GM18861 (cell line): ENCODE measurements around the gene PNPLA7.

Experiments
- ATAC-seq: cut with Tn5 transposase; IDR thresholded peaks from one replicate; pipeline ENCODE4 v1.9.1; 2021; ENCODE audit not compliant: unreplicated experiment

The PNPLA7 gene

DNA sequence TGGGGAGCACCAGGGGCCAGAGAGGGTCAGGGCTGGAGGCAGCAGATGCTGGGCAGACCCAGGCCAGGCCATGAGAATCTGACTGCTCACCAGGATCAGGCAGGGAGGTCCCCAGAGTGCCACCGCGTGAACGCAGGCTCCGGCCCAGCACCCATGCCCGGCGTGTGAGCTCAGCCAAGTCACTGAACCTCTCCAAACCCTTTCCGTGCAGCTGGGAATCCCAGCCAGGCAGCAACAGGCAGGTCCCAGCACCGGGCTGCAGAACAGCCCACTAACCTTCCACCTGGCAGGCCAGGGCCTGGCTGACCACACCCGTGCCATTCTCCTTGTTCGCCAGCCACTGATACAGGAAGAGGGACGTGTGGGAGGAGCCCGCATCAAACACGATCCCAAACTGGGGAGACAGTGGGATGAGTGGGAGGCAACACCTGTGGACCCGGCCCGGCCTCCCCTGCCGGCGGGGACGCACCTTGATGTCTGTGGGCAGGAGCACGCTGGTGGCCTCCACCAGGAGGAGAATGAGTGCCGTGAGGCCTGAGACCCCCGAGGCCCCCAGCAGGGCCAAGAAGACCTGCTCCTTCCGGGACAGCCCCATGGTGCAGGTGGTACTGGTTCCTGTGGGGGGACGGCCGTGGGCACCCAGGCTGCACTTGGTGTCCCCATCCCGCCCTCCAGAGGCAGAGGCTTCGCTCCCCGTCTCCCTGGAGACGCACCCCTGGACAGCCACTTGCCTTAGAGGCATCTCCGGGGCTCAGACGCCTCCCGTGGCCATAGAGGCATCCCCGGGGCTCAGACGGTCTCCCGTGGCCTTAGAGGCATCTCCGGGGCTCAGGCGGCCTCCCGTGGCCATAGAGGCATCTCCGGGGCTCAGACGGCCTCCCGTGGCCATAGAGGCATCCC lies 112.3 kb downstream of the PNPLA7 start:
- no peak for ATAC-seq

DNA sequence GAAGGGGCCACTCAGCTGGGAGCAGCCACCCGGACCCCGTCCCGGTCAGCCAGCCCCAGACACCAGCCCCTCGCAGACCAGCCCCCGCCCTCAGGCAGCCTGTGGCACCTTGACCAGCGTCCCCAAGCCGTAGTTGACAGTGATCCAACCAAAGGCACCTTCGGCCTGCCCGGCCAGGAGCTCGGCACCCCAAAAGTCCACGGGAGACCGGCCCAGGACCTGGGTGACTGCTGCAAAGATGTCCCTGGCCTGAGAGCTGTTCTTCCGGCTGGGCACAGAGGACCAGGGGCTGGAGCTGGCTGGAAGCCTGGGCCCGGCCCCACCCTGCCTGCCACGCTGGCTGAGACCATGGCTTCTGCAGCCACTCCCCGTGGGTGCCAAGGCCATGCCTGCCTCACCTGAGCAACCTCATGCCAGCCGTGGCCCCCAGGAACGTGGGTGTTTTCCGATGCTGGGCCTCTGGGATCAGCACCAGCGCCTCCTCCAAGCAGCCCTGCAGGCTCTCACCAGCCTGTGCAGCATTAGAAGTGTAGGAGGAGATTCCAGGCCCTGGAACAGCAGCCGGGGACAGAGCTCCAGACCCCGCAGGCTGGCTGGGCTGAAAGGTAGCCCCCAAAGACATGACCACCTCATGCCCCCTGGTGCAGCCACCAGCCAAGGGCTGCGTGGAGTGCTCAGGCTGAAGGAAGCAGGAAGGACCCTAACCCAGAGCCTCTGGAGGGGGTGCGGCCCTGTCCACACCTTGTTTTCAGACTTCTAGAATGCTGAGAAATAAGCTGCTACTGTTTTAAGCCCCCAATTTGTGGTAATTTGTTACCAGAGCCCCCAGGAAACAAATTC lies 113.2 kb downstream of the PNPLA7 start:
- ATAC-seq: no peak

DNA sequence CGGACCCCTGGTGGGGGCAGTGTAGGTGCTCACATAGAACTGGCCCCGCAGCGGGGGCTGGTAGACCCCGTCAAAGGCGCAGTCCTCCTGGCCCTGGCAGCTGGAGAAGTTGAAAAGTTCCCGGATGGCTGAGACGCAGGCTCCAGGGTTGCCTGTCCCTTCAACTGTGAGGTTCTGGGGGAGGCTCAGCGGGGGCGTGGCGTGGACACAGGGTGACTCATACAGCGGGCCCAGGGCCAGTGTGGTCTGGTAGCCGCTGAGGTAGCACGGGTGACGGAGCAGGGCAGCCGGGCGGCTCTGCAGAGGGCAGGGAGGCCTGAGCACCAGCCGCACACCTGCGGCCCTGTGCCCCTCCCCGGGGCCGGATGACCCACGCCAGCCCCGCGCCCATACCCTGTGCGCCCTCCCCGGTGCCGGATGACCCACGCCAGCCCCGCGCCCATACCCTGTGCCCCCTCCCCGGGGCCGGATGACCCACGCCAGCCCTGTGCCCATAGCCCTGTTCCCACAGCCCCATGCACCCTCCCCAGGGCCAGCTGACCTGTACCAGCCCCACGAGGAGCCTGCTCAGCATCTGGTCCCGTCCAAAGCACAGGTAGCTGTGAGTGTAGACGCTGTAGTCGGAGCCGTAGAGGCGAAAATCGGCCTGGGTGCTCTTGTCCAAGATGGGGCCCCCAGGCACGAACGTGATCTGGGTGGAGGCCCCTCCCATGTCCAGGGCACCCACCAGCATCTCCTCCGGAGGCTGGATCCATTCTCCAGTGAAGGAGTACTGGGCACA lies 114.0 kb downstream of the PNPLA7 start:
- no peak for ATAC-seq

DNA sequence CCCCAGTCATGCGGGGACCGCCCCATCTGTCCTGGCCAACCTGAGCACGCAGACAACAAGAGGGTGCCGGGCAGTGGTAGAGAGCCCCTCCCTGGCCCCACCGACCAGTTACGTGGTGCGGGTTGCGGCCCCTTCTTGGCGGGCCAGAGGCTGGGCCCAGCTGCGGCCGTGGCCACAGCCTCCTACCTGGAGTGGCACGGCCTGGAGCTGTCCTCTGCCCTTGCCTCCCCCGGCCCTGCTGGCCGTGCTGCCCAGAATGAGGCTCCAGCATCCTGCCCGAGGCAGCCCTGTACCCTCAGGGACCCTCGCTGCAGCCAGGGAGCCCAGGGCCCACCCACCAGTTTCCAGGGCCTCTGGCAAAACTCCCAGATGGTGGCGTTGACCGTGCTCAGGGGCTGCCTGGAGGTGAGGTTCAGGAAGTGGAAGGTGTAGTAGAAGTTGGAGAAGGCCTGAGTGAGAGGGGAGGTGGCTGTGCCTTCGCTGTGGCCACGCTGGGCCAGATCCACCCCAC lies 114.8 kb downstream of the PNPLA7 start:
- ATAC-seq: no peak

DNA sequence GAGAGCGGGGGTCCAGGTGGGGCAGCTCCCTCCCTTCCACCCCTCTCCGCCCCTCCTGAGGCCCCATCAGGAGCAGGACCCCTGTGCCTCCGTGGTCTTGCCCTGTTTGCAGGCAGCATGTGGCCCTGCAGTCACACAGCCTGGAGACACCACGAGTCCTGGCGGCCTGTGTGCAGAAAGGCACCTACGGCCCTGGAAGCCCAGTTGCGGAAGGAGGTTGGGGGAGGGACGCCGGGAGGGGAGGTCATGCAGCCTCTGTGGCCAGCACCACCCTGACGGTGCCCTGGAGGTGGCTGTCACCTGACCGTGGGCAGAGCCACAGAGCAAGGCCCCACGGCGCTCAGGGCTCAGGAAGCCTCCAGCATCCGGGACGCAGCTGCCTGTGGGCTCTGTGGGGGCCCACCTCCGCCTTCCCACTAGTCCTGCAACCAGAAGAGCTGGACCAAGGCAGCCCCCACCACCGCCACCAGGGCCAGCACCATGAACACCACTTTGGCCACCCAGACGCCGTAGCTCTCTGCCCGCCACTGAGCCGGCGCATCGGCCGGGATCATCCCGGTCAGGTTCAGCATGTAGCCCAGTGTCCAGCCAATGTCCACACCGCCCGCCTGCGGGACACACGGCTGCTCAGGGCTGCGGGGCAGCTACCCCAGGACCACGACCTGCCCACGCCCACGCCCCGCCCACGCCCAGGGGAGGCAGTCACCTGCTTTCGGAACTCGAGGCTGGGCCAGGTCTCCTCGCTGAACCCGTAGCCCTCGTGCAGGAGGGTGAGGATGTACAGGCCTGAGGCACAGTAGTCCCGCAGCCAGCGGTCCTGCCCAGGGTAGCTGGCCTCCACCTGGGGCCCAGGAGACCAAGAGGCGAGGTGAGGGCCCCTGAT lies 115.5 kb downstream of the PNPLA7 start:
- ATAC-seq: no peak

DNA sequence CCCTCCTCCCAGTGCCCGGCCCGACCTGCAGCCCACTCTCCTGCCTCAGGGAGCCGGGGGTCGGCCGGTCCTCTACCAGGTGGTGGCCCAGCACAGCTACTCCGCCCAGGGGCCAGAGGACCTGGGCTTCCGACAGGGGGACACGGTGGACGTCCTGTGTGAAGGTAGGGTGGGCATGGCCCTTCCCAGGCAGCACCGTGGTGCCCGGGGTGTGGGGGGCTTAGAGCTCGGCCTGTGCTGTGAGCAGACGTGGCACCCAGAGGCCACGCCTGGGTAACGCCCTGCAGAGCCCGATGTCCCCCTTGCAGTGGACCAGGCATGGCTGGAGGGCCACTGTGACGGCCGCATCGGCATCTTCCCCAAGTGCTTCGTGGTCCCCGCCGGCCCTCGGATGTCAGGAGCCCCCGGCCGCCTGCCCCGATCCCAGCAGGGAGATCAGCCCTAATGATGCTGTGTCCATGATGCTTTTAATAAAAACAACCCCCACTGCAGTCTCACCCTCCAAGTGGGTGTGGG lies 116.2 kb downstream of the PNPLA7 start:
- ATAC-seq: no peak

DNA sequence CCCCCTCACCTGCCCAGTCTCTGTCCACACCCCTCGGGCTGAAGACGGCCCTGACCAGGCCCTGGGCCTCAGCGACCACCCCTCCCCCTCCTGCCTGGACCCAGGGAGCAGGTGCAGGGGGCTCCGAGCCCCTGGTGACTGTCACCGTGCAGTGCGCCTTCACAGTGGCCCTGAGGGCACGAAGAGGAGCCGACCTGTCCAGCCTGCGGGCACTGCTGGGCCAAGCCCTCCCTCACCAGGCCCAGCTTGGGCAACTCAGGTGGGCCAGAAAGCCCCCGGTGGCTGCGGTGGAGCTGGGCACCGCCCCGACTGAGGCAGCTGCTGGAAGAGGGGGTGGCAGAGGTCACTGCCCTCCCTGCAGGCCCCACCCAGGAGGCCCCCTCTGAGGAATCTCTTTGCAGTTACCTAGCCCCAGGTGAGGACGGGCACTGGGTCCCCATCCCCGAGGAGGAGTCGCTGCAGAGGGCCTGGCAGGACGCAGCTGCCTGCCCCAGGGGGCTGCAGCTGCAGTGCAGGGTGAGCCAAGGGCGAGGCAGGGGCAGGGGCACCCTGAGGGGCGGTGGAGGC lies 116.8 kb downstream of the PNPLA7 start:
- ATAC-seq: no peak

DNA sequence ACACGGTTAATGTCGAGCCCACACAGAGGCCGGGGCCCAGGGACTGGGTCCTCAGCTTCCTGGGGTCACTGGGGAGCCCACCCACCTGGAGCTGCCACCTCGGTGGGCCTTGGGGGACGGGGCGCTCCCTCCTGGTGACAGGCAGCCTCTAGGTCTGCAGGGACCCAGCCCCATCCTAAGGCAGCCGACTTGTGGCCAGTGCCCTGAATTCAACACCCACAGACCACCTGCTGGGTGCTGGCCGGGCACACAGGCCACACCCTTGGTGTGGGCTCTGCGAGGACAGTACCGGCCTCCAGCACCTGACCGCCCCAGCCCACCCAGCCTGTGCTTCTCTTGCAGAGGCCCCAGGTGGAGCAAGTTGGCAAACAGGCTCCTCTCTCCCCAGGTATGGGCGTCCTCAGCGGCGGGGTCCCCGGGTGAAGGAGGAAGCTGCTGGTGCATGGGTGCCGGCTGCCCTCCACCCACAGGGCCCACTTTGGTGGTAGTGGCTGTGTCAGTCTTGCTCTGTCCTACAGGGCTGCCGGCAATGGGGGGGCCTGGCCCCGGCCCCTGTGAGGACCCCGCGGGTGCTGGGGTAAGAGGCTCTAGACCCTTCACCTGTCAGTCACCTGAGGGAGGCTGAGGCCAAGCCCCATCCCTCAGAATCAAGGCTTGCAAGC lies 117.4 kb downstream of the PNPLA7 start:
- no peak for ATAC-seq

DNA sequence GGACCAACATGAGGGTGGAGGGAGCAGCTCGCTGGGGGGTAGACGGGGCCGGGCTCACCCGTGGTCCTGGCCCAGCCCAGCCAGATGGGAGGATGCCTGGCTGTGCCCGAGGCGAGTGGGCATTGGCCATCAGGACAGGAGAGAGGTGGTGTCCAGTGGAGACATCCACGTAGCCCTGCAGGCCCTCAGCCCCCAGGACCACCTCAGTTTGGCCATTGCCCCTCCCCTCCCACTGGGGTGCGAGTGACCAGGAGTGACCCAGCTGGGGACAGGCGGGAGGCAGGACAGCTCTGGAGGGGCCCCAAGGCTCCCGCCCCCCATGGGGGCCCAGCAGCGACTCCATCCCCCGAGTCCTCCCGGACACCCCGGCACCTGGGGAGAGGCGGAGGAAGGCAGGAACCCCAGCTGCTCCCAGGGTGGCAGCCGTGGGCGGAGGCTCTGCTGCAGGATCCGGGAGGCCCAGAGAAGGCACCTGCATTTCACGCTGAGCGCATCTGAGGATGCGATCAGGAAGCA lies 118.7 kb downstream of the PNPLA7 start:
- no peak for ATAC-seq

DNA sequence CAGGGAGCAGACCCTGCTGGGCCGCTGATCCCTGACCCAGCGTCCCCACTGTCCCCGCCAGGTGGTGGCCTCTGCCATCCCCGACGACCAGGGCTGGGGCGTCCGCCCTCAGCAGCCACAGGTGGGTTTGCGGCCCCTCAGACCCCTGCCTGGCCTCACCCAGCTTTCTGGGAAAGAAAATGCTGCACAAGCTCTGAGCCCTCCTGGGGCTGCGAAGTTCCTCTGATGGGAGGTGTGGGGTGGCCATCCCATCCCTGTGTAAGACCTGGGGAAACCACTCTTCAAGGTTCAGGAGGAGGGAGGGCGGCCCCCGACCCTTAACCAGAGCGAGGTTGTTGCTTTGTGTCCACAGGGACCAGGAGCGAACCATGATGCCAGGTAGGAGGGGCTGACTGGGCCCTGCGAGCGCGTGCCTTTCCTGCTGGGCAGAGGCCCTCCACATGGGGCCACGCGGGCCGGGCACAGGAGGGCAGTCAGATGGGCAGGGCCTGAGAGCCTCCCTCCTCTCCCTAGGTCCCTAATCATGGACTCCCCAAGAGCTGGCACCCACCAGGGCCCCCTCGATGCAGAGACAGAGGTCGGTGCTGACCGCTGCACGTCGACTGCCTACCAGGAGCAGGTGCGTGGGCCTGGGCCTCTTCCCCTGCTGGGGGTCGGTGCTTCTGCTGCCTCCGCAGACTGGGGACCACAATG lies 119.3 kb downstream of the PNPLA7 start:
- ATAC-seq: no peak

DNA sequence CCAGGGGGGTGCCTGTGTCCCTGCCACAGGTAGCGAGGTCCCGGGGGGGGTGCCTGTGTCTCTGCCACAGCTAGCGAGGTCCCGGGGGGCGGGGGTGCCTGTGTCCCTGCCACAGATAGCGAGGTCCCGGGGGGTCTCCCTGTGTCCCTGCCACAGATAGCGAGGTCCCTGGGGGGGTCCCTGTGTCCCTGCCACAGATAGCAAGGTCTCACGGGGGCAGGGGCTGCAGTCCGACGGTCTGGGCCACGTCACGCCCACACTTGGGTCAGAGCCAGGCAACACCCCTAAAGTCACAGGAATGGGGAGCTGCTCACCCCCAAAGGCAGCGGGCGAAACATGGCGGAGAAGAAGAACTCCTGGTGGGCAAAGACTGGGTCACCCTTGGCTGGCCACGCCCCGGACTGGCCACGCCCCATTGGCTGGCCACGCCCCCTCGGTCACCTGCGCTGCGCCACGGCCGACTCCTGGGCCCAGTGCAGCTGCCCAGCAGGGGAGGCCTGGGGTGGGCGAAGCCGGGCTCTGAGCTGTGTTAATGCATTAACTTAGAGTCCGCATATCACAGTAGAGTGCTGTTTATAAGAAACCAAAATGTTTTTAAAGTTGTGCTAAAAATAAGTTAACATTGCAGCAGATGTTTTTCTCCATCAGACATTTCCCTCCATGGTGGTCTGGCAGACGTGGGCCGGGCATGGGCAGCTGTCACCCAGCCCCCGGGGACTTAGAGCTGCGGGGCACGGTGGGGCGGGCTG lies 120.1 kb downstream of the PNPLA7 start:
- no peak for ATAC-seq

DNA sequence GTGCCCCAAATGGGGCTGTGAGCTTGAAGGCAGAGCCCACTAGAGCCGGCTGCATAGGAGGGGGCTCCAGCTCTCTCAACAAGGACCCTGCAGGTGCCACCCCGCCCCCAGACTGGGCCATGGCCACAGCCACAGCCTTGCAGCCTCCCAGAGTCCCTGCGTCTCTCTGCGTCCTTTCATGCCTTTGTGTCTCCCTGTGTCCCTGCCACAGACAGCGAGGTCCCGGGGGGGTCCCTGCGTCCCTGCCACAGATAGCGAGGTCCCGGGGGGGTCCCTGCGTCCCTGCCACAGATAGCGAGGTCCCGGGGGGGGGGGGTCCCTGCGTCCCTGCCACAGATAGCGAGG lies 120.7 kb downstream of the PNPLA7 start:
- ATAC-seq: no peak

DNA sequence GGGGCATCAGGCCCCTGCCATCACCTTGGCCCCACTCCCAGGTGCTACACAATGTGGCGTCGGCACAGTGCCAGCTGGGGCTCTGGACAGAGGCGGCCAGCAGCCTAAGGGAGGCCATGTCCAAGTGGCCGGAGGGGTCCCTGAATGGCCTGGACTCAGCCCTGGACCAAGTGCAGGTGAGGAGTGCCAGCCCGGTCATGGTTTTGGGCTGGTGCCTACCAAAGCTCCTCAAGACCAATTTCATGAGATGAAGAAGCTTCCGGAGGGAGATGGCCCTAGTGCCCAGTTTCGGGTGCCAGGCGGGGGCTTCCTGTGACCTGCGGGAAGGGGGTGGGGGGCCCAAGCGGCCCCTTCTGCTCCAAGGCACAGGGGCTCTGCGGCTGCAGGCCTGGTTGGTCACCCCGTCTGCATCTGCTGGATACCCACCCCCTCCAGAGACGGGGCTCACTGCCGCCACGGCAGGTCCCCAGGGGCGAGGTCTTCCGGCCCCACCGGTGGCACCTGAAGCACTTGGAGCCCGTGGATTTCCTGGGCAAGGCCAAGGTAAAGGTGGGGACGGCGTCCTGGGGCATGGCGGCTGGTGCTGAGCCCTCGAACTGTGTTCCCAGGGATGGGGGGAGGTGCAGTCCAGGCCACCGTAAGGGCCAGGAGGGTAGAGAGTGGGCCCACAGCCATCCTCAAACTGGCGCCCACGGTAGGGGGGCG lies 121.2 kb downstream of the PNPLA7 start:
- no peak for ATAC-seq

DNA sequence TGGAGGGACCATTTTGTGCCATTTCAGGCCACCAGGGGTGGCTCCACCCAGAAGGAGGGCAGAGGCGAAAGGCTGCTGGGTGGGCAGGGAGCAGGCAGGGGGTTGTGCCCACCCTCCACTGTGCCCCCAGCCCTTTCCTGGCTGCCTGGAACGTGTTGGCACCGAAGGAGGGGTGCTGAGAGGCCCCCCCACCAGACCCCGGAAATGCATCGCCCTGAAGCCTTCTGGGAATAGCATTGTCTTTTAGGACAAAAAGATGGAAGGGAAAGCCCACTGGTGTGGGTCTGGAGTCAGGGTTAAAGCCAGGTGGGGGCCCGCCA lies 121.9 kb downstream of the PNPLA7 start:
- ATAC-seq: no peak

DNA sequence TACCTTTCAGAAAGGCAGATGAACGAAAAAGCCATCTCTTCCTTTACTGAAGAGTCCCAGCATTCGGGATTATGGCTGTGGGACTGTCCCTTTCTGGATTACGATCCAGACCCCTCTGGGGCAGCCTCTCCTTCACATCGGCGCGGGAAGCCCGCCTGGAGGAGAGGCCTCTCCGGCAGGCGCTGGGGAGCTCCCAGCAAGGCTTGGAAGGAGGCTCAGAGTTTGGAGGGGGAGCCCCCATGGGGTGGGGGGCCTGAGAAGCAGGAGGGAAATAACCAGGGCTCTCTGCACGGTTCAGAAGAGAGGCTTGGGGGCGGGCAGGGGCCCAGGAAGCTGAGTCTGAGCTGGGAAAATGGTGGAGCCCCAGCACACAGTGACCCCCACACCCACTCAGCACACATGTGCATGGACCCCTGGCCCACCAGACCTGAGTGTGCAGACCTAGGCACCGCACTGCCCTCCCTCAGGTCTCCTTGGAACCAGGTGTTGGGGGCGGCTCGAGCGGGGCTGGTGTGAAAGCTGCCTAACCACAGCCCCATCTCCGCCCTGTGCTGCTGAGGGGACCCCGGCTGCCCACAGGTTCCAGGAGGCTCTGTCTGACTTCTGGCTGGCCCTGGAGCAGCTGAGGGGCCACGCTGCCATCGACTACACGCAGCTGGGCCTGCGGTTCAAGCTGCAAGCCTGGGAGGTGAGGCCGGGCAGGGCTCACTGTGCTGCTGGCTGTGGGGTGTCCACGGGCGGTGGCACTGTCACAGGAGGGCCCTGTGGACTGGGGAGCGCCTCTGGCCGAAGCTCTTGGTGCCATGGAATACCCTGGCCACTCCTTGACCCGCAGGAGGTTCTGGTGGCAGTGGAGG lies 122.5 kb downstream of the PNPLA7 start:
- no peak for ATAC-seq

DNA sequence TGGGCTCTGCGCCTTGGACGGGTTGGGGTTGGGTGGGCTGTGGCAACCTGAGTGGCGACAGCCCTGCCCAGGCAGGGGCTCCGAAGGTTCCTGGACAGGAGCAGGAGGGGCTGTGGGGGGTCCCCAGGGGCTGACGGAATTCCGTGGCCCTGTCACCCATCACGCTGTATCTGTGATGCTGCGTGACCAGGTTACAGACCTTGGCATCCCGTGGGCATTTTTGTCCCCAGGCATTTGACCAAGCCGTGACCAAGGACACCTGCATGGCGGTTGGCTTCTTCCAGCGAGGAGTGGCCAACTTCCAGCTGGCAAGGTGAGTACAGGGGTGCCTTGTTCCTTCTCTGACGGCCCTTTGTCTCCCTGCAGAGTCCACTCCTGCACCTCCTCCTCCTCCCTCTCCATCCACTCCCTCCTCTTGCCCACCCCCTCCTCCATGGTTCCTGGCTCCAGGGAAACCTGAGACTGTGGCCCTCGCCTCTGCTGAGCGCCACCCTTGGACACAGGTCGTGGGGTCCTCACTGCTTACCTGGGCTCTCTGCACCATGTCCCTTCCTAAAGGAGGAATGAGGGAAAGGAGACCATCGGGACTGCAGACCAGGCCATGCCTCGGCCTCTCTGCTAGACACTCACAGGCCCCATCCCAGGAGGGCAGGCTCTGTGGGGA lies 124.1 kb downstream of the PNPLA7 start:
- ATAC-seq: no peak
